HFFc6 (cell line): ENCODE results near the gene HHAT. TPM values are rescaled to one million over a fixed set of nuclear protein-coding genes. Genes with fewer than 3 reads are reported as not detected.

Experiments used
- DNase-seq: peaks from one replicate; pipeline ENCODE4 v3.0.0-alpha.2; 2018
- H3K27ac Mint-ChIP-seq: 2 replicates; pipeline ENCODE4 v1.8.0; 2020; ENCODE audit warnings: mild to moderate bottlenecking, mixed read lengths
- H3K27me3 Mint-ChIP-seq: 2 replicates; pipeline ENCODE4 v1.8.0; 2021; ENCODE audit warnings: mild to moderate bottlenecking, moderate library complexity, mixed read lengths; ENCODE audit not compliant: insufficient read depth
- H3K36me3 Mint-ChIP-seq: 2 replicates; pipeline ENCODE4 v1.8.0; 2021; ENCODE audit warnings: low read depth, mixed read lengths
- H3K4me1 Mint-ChIP-seq: 2 replicates; pipeline ENCODE4 v1.8.0; 2020; ENCODE audit warnings: low read depth, mixed read lengths
- H3K4me3 Mint-ChIP-seq: 2 replicates; pipeline ENCODE4 v1.8.0; 2020; ENCODE audit warnings: mild to moderate bottlenecking, moderate library complexity, mixed read lengths
- H3K9me3 Mint-ChIP-seq: 2 replicates; pipeline ENCODE4 v1.8.0; 2020; ENCODE audit warnings: mild to moderate bottlenecking, mixed read lengths
- total RNA-seq, 6 experiments: library from RNA; stranded (reverse); fragmentation: NEBNext Ultra II Directional; extraction: Animal tissue kit (Norgen Biotek cat#: 25700); gene quantifications; 2 replicates in 1 of 6; 3 replicates in 5 of 6; pipeline ENCODE4 v1.2.3, GENCODE V29; 2021
- TF ChIP-seq, protein P1 (sequence below): fragments of 200-600 bp; sonication (generic); IDR thresholded peaks from 2 replicates; pipeline ENCODE4 v1.5.0; 2021; ENCODE audit warnings: antibody characterized with exemption, mild to moderate bottlenecking

The HHAT gene
- total RNA-seq, 6 experiments from 2014 or later = 2.8 to 3.9 (median 3.2) TPM

DNA sequence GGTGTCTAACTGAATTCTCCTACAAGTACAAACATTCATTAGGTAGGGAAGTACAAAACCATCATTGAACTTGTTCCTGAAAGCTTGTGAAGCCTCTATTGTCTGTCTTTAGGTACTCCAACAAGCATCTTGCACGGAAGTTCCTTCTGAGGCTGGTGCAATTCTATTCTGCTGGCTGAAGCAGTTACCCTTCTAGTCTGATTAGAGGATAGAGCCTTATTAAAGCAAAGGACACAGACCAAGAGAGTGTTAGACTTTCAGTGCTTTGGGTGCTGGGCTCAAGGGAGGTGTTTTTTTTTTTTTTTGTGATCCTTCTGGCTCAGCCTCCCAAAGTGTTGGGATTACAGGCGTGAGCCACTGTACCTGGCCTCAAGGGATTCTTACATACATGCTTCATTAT lies 43.8 kb downstream of the HHAT start:
- Mint-ChIP-seq H3K27ac (0 out of 2 replicates have a peak overlapping the region, but pooled peaks have one; percentile 9), H3K4me3 (no peak overlapping the region), H3K9me3 (no peaks in the 10 kb centered on the region), H3K27me3 (peaks cover 1% of the 10 kb centered on the region), H3K4me1 (peaks cover 64% of the 10 kb centered on the region), H3K36me3 (no peaks in the 10 kb centered on the region)
- no peak for DNase-seq
- TF ChIP-seq, protein P1, sequence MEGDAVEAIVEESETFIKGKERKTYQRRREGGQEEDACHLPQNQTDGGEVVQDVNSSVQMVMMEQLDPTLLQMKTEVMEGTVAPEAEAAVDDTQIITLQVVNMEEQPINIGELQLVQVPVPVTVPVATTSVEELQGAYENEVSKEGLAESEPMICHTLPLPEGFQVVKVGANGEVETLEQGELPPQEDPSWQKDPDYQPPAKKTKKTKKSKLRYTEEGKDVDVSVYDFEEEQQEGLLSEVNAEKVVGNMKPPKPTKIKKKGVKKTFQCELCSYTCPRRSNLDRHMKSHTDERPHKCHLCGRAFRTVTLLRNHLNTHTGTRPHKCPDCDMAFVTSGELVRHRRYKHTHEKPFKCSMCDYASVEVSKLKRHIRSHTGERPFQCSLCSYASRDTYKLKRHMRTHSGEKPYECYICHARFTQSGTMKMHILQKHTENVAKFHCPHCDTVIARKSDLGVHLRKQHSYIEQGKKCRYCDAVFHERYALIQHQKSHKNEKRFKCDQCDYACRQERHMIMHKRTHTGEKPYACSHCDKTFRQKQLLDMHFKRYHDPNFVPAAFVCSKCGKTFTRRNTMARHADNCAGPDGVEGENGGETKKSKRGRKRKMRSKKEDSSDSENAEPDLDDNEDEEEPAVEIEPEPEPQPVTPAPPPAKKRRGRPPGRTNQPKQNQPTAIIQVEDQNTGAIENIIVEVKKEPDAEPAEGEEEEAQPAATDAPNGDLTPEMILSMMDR = no peak

DNA sequence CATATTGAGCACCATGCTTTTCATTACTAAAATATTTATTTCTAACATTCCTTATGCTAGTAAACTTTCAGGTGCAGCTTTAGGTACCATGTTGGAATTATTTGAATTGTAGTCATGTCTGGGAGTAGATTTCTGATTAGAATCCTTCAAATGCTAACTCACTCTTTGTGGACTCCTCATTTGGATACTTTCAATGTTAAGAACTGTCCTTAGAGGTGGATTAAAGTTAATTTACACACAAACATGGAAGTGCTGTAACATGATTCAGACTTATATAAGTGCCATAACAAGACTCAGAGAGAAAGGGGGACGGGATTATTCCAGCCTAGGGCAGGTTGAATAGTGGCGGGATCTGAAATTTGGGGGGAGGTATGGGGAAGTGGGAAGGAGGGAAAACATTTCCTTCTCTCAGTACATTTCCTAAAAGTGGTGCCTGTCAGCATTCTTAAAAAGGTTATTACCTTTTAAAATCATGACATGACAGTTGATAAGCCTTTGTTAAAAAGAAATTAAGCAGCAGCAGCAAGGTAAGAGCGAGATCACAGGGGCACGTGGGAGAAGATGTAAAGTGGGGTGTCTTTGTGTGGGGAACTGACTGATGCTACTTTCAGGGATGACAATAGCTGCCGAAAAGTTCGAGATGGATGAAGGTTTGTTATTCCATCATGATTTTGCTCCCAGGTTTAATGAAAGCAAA lies 44.4 kb downstream of the HHAT start:
- Mint-ChIP-seq H3K4me3 (peak overlapping the region; percentile 9; the same call in 1 of the 2 replicates), H3K9me3 (no peaks in the 10 kb centered on the region), H3K27ac (peak overlapping the region; percentile 99), H3K4me1 (peaks cover 70% of the 10 kb centered on the region), H3K27me3 (peaks cover 1% of the 10 kb centered on the region), H3K36me3 (no peaks in the 10 kb centered on the region)
- TF ChIP-seq, protein P1 = no peak
- no peak for DNase-seq

DNA sequence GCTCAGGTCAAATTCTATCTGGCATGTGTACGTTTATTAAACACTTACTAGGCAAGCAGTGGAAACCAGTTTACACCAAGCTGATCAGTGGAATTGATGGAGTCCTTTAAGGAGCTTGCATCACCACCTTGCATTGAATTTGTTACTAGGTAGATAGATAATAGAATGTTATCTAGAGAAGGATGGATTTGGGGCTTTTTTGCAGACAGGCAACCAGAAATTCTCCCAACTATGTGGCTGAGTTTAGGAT lies 44.9 kb downstream of the HHAT start:
- no peak for DNase-seq
- Mint-ChIP-seq H3K9me3 (no peaks in the 10 kb centered on the region), H3K27ac (peak overlapping the region; percentile 99), H3K36me3 (no peaks in the 10 kb centered on the region), H3K4me3 (peak overlapping the region; percentile 9; the same call in 1 of the 2 replicates), H3K4me1 (peaks cover 75% of the 10 kb centered on the region), H3K27me3 (peaks cover 1% of the 10 kb centered on the region)
- TF ChIP-seq, protein P1 = no peak

DNA sequence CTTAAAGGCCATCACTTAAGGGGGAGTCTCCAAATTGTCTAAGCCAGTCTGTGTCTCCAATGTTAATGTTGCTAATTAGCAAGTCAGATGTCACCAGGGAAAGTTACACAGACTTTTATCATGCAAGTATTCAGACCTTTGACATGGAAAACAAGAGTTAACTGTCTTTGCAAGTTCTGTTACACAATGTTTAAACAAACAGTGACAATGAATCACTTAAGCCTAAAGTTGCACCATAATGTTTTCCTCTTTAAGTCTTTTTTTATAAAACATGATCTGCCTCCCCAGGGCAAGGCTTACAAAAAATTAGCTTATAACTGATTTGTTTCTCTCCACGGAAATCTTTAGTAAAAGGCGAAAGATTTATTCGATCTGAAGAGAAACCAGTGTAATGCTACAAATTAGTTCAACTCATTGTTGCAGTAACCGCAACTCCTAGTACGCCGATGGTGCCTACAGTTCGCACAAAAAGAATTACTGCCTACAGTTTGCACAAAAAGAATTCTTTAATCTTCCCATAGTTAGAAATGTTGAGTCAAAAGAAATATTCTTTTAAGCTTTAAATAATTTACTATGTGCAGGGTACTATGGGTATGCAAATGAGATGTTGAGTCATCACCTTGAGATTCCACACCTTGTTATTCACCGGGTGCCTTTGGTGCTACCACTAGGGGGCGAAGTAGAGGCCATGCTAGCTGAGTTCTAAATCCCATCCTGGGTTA lies 45.3 kb downstream of the HHAT start:
- Mint-ChIP-seq H3K27me3 (no peaks in the 10 kb centered on the region; the same call in 1 of the 2 replicates), H3K4me1 (peaks cover 80% of the 10 kb centered on the region), H3K27ac (peak overlapping the region; percentile 99), H3K9me3 (no peaks in the 10 kb centered on the region), H3K36me3 (no peaks in the 10 kb centered on the region), H3K4me3 (peak overlapping the region; percentile 14; the same call in 1 of the 2 replicates)
- TF ChIP-seq, protein P1 = peak; percentile 99
- peak; percentile 99 for DNase-seq

DNA sequence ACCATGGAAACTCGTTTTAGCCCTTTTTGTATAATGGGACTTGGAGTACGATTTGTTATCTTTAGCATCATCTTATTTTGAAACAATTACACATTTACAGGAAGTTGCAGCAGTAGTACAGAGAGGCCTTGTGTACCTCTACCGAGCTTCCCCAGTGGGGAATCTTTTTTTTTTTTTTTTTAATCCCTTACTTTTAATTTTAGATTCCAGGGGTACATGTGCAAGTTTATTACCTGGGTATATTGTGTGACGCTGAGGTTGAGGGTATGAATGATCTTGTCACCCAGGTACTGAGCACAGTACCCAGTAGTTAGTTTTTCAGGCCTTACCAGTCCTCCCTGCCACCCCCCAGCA lies 45.9 kb downstream of the HHAT start:
- peak overlapping the region; percentile 14; the same call in 1 of the 2 replicates for H3K4me3 Mint-ChIP-seq
- TF ChIP-seq, protein P1 = peak; percentile 28

More for the DNA sequence above, 45.9 kb downstream of the HHAT start:
- peak overlapping the region; percentile 99 for H3K27ac Mint-ChIP-seq
- H3K9me3 Mint-ChIP-seq = no peaks in the 10 kb centered on the region
- no peaks in the 10 kb centered on the region; the same call in 1 of the 2 replicates for H3K27me3 Mint-ChIP-seq
- H3K36me3 Mint-ChIP-seq = no peaks in the 10 kb centered on the region
- peaks cover 82% of the 10 kb centered on the region for H3K4me1 Mint-ChIP-seq
- DNase-seq = no peak
